ENCODE measurements around the gene ABCG1. TPM values are rescaled to one million over a fixed set of nuclear protein-coding genes. Genes with fewer than 3 reads are reported as not detected.

The ABCG1 gene
- polyA plus RNA-seq, 4 donors = 6.0 to 10.2 (median 9.7) TPM

DNA sequence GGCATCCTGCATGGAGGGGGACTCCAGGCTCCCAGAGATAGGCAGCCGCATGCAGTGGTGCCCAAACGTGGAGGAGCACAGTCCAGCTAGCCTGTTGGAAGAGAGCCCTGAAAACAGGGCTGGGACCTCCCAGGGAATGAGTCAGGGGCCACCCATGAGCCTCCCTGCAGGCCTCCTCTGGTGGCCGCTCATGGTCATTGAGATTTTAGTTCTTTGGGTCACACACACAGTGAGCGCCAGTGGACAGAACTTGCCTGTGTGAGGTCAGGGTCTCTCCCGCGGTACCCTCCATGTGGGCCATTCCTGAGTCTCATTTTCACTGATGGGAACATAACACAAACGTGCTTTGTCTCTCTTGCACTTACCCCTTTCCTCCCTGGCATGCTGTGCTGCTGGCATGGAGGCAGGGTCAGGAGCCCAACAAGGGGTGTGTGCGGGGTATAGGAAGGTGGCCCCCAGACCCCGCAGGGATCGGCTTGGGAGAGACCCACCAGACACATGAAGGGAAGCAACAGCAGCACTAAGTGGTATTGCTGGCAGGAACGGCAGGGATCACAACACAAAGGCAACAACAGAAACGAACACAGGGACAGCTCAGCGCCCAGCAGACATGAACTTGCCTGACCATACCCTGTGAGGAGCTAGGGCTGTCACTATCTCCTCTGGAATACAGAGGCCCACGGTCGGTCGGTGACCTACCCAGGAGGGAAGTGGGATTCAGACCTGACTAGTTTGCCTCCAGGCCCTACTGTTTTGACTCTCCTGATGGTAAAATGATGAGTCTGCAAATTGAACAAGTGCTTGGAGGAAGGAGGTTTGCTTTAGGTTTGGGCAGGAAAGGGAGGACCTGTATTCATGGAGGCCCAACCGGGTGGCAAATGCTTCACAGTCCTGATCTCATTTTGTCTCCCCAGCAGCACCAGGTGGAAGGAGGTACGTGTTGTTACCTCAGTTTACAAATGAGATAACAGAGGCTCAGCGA is 31.8 kb downstream of the ABCG1 start:
- DNase-seq (ENCODE audit: low read depth in 4 of 4, low spot score in 3 of 4) = no peak

DNA sequence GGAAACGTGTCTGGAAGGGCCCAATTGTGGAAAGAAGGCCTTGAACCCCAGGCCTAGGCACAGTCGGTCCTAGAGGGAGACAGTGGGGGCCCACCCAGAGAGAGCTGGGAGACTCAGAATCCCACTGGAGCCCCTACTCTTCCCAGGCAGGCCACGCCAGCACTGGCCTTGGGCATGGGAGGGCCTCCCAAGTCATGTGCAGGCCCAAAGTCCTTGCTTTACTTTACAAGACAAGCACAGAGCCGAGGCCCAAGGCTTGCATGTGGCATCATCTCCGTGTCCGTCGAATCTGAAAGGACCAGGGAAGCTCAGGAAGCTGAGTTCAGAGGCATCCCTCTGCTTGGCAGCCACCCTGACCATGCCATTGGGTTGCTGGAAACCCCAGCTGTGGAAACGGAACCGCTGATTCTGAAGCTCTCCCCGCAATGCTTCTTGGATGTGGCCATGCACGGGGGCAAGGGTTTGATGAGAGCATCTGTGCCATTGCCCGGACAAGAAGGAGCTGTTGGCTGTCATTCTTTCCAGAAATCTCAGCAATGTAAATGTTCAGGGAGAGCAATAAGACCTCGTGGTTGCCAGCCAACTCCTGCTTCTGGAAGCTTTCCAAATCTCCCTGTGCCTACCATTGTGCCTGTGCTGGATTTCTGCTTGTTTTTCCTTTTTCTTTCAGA is 32.8 kb downstream of the ABCG1 start:
- DNase-seq (ENCODE audit: low read depth in 4 of 4, low spot score in 3 of 4) = no peak

GRCh38 chr21:42252325-42252654 is 33.4 kb downstream of the ABCG1 start:
- no peak for DNase-seq (ENCODE audit: low read depth in 4 of 4, low spot score in 3 of 4)

- DNase-seq (ENCODE audit: low read depth in 4 of 4, low spot score in 3 of 4) = no peak
These were observed 33.9 kb downstream of the ABCG1 start for GRCh38 chr21:42252778-42253340.

DNA sequence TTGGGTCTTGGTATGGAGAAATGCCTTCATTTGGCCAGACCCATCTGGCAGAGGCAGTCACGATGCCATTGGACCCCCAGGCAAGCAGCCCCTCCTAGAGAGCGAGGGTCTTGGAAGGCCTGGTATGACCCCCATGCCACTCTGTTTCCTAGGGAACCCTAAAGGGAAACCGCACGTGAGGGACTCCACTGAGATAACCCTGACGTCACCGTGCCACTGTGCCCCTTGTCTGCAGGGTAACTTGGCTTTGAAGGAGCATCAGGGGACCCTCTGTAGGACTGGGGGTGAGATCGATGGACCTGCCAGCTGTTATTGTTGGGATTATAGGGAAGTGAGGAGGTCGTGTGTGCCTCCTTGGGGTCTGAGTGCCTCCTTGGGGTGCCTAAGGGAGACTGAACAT is 34.5 kb downstream of the ABCG1 start:
- no peak for DNase-seq (ENCODE audit: low read depth in 4 of 4, low spot score in 3 of 4)

GRCh38 chr21:42254083-42254482 is 35.1 kb downstream of the ABCG1 start:
- DNase-seq (ENCODE audit: low read depth in 4 of 4, low spot score in 3 of 4) = no peak

GRCh38 chr21:42254651-42255601 is 36.0 kb downstream of the ABCG1 start:
- no peak for DNase-seq (ENCODE audit: low read depth in 4 of 4, low spot score in 3 of 4)

DNA sequence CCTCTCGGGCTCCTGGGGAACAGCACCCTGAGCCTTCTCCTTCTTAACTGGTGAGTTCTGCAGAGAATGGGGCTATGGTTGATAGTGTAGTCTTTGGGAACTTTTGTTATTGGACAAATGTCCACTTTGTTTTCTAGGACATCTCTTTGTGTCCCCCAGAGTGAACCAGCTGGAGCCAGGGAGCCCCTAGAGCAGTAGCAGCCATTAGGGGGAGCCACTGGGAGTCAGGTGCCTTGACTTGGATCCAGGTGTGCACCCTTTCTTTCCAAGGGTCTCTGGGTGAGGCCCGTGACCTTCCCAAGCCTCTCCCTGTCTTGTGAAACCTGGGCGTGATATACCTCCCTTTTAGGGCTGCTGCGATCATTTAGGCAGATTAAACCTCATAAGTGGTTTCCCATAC is 36.9 kb downstream of the ABCG1 start:
- no peak for DNase-seq (ENCODE audit: low read depth in 4 of 4, low spot score in 3 of 4)

GRCh38 chr21:42256316-42256715 is 37.4 kb downstream of the ABCG1 start:
- DNase-seq (ENCODE audit: low read depth in 4 of 4, low spot score in 3 of 4) = no peak

DNA sequence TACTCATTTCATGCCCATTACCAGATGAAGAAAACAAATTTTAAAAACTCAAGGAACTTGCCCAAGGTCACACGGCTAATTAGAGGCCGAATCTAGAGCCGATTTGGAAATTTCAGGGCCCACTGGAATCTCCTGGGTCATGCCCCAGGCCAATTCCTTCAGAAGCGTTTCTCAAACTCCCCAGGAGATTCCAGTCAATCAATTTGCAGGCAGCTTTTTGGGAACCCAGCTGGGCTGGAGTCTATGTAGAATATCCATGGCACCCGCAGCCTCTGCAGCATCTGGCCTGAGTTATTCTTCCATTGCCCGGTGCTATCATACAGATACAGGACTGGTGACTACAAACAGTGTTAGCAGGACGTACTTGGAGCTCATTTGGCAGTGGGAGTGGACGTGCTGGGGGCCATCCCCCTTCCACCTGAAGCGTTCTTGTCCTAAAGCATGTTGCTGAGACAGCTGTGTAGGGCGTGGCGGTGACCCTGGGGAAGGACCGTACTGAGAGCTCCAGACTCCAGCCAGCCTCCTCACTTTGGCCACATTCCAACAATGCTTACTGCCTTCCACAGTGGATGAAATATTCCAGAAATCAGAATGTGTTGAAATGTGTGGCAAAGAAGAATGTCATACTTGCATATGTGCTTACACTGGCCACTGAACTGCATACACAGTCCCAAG is 38.3 kb downstream of the ABCG1 start:
- no peak for DNase-seq (ENCODE audit: low read depth in 4 of 4, low spot score in 3 of 4)

DNA sequence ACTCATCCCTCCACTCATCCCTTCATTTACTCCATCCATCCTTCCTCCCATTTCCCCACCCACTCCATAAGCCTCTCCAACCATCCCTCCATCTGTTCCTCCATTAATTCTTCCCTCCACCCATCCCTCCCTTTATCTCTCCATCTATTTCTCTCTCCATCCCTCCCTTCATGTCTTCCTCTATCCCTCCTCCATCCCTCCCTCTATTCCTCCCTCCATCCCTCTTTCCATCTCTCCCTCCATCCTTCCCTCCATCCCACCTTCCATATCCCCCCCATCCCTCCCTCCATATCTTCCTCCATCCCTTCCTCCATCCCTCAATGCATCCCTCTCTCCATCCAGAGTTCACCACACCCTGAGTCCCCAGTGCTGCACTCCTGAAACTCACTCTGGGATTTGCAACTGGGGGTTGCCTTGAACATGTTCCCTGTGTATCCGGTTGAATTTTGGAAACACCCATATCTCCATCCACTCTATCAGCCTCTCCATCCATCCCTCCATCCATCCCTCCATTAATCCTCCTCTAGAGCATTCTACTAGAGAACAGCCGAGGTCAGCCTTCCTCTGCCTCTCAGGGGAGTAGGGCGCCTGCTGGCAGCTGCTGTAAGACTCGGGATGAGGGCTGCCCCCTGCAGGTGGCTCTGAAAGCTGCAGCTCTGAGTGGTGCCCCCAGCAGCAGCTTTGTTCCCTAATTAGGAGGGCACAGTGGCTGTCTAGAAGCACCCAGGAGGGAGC is 39.4 kb downstream of the ABCG1 start:
- DNase-seq (ENCODE audit: low read depth in 4 of 4, low spot score in 3 of 4) = no peak

DNA sequence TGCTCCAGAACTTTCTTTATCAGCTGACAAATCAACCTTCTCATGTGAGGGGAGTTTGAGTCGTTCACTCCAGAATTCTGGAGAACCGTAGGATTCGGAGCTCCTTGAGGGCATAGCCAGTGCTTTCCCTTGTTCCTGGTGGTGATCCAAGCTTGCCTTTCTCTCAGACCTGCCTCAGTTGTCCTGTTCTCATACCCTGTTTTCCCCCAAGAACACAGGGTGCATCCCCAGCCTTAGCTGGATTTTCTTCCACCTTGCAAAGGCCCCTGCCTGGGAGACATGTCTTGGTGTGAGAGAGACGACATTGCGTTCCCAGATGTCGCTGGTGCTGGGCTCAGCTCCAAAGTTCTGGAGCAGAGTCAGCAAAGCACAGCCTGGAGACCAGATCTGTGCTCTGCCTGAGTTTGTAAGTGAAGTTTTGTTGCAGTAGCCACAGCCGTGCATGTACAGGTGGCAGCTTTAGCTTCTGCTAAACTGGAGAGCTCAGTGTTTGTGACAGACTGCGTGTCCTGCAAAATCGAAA is 40.0 kb downstream of the ABCG1 start:
- no peak for DNase-seq (ENCODE audit: low read depth in 4 of 4, low spot score in 3 of 4)

DNA sequence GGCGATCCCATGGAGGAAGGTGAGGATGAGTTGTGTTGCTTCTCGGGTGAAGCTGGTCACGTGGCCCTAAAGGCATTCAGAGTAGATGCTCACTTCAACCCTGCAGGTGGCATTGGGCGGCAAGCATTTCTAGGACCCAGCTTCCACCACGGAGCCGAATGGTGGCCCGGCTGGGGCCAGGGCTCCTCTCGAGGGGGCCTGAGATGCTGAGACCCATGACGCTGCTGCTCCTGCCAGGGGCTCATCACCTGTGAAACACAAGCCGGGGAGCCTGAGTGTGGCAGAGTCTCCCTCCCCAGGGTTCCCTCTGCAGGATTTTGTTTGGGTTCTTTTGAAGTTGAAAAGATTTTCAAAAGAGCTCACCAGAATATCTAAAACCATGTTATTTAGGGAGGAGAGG is 41.2 kb downstream of the ABCG1 start:
- DNase-seq (ENCODE audit: low read depth in 4 of 4, low spot score in 3 of 4) = no peak

- DNase-seq (ENCODE audit: low read depth in 4 of 4, low spot score in 3 of 4) = no peak
These were observed 42.9 kb downstream of the ABCG1 start for GRCh38 chr21:42261829-42262200.

DNA sequence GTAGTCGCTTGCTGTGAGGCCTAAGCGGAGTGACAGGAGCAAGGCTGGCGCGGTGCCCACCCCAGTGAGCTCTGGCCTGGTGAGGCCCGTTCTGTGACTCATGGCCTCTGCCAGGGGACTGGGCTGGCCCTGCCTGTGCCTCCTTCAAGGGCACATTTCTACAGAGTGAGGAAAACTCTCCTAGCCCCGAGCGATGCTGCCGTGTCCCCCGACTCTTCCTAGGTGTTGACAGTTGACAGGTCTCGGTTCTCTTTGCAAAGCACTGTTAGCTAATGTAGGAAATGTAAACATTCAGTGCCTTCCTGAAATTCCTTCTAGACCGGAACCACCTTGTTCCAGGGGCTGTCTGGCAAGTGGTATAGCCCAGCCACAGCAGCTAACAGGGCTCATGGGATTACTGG is 43.9 kb downstream of the ABCG1 start:
- DNase-seq (ENCODE audit: low read depth in 4 of 4, low spot score in 3 of 4) = no peak

DNA sequence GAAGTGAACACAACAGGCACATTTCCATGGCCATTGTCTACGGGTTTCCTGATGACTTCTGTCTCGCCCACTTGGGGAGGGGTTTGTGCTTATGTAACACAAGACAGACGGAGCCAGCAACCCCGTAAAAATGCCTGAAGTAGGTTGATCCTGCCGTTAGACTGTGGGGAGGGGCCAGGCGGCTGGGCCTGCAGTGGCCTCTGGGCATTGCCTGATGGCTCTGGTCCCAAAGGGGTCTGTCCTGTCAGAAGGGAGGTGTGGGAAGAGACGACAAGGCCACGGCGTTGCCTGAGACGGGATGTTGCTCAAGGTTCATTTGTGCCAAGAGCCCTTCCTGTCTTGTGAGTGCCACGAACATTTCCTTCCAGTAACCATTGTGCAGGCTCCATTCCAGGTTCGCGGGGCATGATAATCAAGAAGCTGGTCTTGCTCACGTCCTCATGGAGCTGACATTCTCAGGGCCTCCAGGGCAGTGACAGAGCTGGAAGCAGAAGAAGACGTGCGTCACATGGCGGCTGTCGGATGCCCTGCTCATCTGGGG is 44.7 kb downstream of the ABCG1 start:
- DNase-seq (ENCODE audit: low read depth in 4 of 4, low spot score in 3 of 4) = no peak

DNA sequence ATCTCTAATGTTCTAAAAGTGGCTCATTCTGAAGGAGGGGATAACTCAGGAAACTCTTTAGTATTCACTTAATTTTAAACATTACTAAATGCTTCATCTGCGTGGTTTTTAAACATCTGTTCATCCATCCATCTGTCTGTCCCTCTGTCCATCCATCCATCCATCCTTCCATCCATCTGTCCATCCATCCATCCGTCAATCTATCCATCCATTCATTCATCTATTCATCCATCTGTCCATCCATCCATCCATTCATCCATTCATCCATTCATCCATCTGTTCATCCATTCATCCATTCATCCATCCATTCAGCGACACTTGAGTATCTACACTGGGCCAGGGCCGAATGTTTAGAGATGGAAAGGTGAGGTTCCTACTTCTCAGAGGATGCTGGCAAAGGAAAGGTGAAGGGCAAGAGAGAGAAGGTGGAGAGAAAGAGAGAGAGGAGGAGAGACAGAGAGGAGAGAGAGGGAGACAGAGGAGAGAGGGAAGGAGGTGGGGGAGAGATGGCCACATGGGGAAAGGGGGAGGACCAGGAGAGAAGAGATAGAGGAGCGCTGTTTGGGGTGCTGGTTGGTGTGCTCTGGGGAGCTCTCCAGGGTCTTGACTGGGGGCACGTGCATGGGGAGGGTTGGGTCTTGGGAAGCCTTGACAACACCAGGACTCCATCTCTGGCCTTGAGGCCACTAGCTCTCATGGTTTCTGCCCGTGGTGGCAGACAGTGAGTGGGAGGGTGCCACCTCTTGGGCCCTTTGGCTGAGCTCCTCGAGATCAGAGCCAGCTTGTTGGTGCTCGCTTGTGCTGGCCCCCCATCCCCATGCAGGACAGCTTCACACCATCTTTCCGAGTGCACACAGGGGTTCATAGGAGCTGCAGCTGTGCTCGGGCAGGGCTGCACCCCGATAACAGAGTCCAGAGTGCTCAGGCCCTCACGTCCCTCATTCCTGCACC is 45.6 kb downstream of the ABCG1 start:
- no peak for DNase-seq (ENCODE audit: low read depth in 4 of 4, low spot score in 3 of 4)

Measured in left renal pelvis (tissue), 4 donors.